GM12864 (cell line): Measurements from ENCODE around the gene AP1G1.
"Not testable (repeated sequence)": the region's sequence is repeated elsewhere in the genome, so short reads cannot be mapped to it uniquely, and the experiment has no call there.

Source experiments
- DNase-seq: peaks from one replicate; pipeline ENCODE4 v3.0.0-alpha.2; 2011; ENCODE audit warnings: low read depth
- H3K4me3 ChIP-seq: 2 replicates; pipeline ENCODE4 v1.5.1; 2011; ENCODE audit warnings: mild to moderate bottlenecking, low read depth, low read length, control low read depth
- CTCF ChIP-seq: IDR thresholded peaks from 2 replicates; pipeline ENCODE4 v1.5.1; 2011; ENCODE audit warnings: low read depth, mild to moderate bottlenecking, moderate library complexity, low read length, control low read depth, inconsistent platforms; ENCODE audit errors: missing control alignments

Gene AP1G1

GRCh38 chr16:71807905-71808592 lies 585 bp downstream of the AP1G1 start:
- DNase-seq, result no peak
- TF ChIP-seq CTCF, result no peak
- H3K4me3 ChIP-seq, result peak overlapping the region; percentile 97

GRCh38 chr16:71803305-71803690 lies 5.3 kb downstream of the AP1G1 start:
- H3K4me3 ChIP-seq, result no peak overlapping the region
- no peak for TF ChIP-seq CTCF
- no peak for DNase-seq

- no peak overlapping the region for H3K4me3 ChIP-seq
- no peak for TF ChIP-seq CTCF
- no peak for DNase-seq
Measured at GRCh38 chr16:71796501-71797097, 12.0 kb downstream of the AP1G1 start.

GRCh38 chr16:71794943-71795342 lies 13.7 kb downstream of the AP1G1 start:
- no peak for TF ChIP-seq CTCF
- H3K4me3 ChIP-seq, result no peak overlapping the region
- DNase-seq, result no peak

- H3K4me3 ChIP-seq, result no peak overlapping the region
- no peak for DNase-seq
- no peak for TF ChIP-seq CTCF
Measured at GRCh38 chr16:71794018-71794417, 14.6 kb downstream of the AP1G1 start.

- no peak for DNase-seq
- no peak overlapping the region for H3K4me3 ChIP-seq
- no peak for TF ChIP-seq CTCF
Measured at GRCh38 chr16:71792176-71792575, 16.5 kb downstream of the AP1G1 start.

GRCh38 chr16:71790329-71790728 lies 18.3 kb downstream of the AP1G1 start:
- DNase-seq, H3K4me3 ChIP-seq: not testable (repeated sequence)
